ENCODE results near the gene PPP1R27.

Gene PPP1R27

GRCh38 chr17:81834831-81835267 is at the start of gene PPP1R27:
Gene PPP1R27, minus strand, starts transcription at chr17:81835050. Its CDS starts 97 bp downstream, at chr17:81834953.
- no peak for DNase-seq (ENCODE audit: low read depth)

- DNase-seq (ENCODE audit: low read depth), result no peak
These were observed 49.7 kb upstream of the PPP1R27 start for GRCh38 chr17:81884520-81884919.

- no peak for DNase-seq (ENCODE audit: low read depth)
These were observed 44.3 kb upstream of the PPP1R27 start for GRCh38 chr17:81879121-81879520.

GRCh38 chr17:81878294-81878693 is 43.4 kb upstream of the PPP1R27 start:
- no peak for DNase-seq (ENCODE audit: low read depth)

GRCh38 chr17:81877569-81877968 is 42.7 kb upstream of the PPP1R27 start:
- DNase-seq (ENCODE audit: low read depth), result no peak

GRCh38 chr17:81871387-81872230 is 36.8 kb upstream of the PPP1R27 start:
- DNase-seq (ENCODE audit: low read depth), result peak; percentile 60

GRCh38 chr17:81870981-81871386 is 36.1 kb upstream of the PPP1R27 start, which contains the start of gene ARHGDIA:
Gene ARHGDIA, minus strand, starts transcription at chr17:81871337. Its CDS starts 1,407 bp downstream, at chr17:81869930.
- peak; percentile 96 for DNase-seq (ENCODE audit: low read depth)

GRCh38 chr17:81870131-81870980 is 35.5 kb upstream of the PPP1R27 start:
- DNase-seq (ENCODE audit: low read depth), result peak; percentile 83

- peak; percentile 65 for DNase-seq (ENCODE audit: low read depth)
These were observed 34.6 kb upstream of the PPP1R27 start for GRCh38 chr17:81869221-81870130.

- DNase-seq (ENCODE audit: low read depth), result peak; percentile 94
These were observed 33.9 kb upstream of the PPP1R27 start for GRCh38 chr17:81868674-81869220.

- no peak for DNase-seq (ENCODE audit: low read depth)
These were observed 33.3 kb upstream of the PPP1R27 start for GRCh38 chr17:81867991-81868673.

- peak; percentile 71 for DNase-seq (ENCODE audit: low read depth)
These were observed 32.5 kb upstream of the PPP1R27 start for GRCh38 chr17:81867170-81867990.

GRCh38 chr17:81866440-81867169 is 31.8 kb upstream of the PPP1R27 start:
- peak; percentile 54 for DNase-seq (ENCODE audit: low read depth)

- peak; percentile 32 for DNase-seq (ENCODE audit: low read depth)
These were observed 31.0 kb upstream of the PPP1R27 start for GRCh38 chr17:81865733-81866439.

GRCh38 chr17:81865358-81865732 is 30.5 kb upstream of the PPP1R27 start:
- DNase-seq (ENCODE audit: low read depth), result no peak

GRCh38 chr17:81863833-81864768 is 29.3 kb upstream of the PPP1R27 start:
- peak; percentile 35 for DNase-seq (ENCODE audit: low read depth)

- DNase-seq (ENCODE audit: low read depth), result no peak
These were observed 28.3 kb upstream of the PPP1R27 start for GRCh38 chr17:81863123-81863675.

Data from ELR (cell line).